Upper lobe of left lung (tissue), 4 donors: ENCODE results near the gene SYK.

ENCODE experiments used
- EP300 ChIP-seq, 4 donors: sonication (generic); formaldehyde crosslinking; IDR thresholded peaks; one replicate each; pipeline ENCODE4 v1.5.1; 2017; ENCODE audit warnings: antibody characterized with exemption in 4 of 4, control low read depth in 2 of 4
- POLR2A ChIP-seq, 4 donors: fragments of 450-650 bp; IDR thresholded peaks; one replicate each; pipeline ENCODE4 v1.5.1; 2016 to 2017; ENCODE audit warnings: antibody characterized with exemption in 4 of 4, mild to moderate bottlenecking in 2 of 4
- POLR2AphosphoS5 ChIP-seq, 2 donors: sonication (generic); formaldehyde crosslinking; IDR thresholded peaks; one replicate each; pipeline ENCODE4 v1.5.1; 2017; ENCODE audit warnings: antibody characterized with exemption in 2 of 2
- TF ChIP-seq, protein P1 (sequence below), 6 experiments: fragments of 450-650 bp in 4 of 6; fragments of 200-600 bp in 2 of 6; sonication (generic) in 2 of 6; IDR thresholded peaks; one replicate each; pipeline ENCODE4 v1.5.1; 2016 to 2019; ENCODE audit warnings: antibody characterized with exemption in 6 of 6

DNA sequence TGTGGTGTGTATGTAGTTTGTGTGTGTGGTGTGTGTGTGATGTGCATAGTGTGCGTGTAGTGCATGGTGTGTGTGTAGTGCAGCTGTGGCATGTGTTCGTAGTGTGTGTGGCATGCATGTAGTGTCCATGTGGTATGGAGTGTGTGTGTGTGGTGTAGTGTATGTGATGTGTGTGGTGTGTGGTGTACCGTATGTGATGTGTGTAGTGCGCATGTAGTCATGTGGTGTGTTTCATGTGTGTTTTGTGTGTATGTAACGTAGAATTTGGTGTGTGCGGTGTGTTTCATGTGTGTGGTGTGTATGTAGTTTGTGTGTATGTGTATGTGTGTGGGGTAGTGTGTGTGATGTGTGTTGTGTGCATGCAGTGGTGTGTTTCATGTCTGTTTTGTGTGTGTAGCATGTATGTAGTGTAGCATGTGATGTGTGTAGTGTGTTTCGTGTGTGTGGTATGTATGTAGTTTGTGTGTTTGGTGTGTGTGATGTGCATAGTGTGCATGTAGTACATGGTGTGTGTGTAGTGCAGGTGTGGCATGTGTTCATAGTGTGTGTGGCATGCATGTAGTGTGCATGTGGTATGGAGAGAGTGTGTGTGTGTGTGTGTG, 40.7 kb downstream of the SYK start:
- TF ChIP-seq, protein P1, sequence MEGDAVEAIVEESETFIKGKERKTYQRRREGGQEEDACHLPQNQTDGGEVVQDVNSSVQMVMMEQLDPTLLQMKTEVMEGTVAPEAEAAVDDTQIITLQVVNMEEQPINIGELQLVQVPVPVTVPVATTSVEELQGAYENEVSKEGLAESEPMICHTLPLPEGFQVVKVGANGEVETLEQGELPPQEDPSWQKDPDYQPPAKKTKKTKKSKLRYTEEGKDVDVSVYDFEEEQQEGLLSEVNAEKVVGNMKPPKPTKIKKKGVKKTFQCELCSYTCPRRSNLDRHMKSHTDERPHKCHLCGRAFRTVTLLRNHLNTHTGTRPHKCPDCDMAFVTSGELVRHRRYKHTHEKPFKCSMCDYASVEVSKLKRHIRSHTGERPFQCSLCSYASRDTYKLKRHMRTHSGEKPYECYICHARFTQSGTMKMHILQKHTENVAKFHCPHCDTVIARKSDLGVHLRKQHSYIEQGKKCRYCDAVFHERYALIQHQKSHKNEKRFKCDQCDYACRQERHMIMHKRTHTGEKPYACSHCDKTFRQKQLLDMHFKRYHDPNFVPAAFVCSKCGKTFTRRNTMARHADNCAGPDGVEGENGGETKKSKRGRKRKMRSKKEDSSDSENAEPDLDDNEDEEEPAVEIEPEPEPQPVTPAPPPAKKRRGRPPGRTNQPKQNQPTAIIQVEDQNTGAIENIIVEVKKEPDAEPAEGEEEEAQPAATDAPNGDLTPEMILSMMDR (IDR thresholded peaks at IDR 0.05) = no peak
- no peak for TF ChIP-seq POLR2A (IDR thresholded peaks at IDR 0.05)
- no peak for TF ChIP-seq POLR2AphosphoS5 (IDR thresholded peaks at IDR 0.05)
- TF ChIP-seq EP300 (IDR thresholded peaks at IDR 0.05) = no peak
